Tibial artery (tissue), 4 donors: ENCODE results near the gene HUWE1.

Experiments used
- DNase-seq, 2 donors: peaks; one replicate each; pipeline ENCODE4 v3.0.0-alpha.2; 2019
- H3K27ac ChIP-seq, 2 donors: fragments of 200-600 bp; sonication (generic) in 1 of 2; 1 replicate in 1 of 2; 2 replicates in 1 of 2; pipeline ENCODE4 v1.5.1; 2018 to 2019; ENCODE audit warnings: mild to moderate bottlenecking in 1 of 2
- H3K27me3 ChIP-seq, 2 donors: fragments of 200-600 bp; sonication (generic) in 1 of 2; one replicate each; pipeline versions ENCODE4 v1.5.1 to v1.6.0; 2016 to 2019
- H3K36me3 ChIP-seq, 3 donors: fragments of 200-600 bp; sonication (generic) in 2 of 3; one replicate each; pipeline ENCODE4 v1.5.1; 2016 to 2019; ENCODE audit warnings: mild to moderate bottlenecking in 2 of 3
- H3K4me1 ChIP-seq, 4 donors: fragments of 200-600 bp; sonication (generic) in 2 of 4; 1 replicate in 3 of 4; 2 replicates in 1 of 4; pipeline ENCODE4 v1.5.1; 2016 to 2019
- H3K4me3 ChIP-seq, 2 donors: fragments of 200-600 bp; sonication (generic) in 1 of 2; 1 replicate in 1 of 2; 2 replicates in 1 of 2; pipeline ENCODE4 v1.5.1; 2018 to 2019; ENCODE audit warnings: mild to moderate bottlenecking in 2 of 2
- H3K9me3 ChIP-seq, 3 donors: fragments of 200-600 bp; sonication (generic) in 1 of 3; one replicate each; pipeline ENCODE4 v1.5.1; 2016 to 2019
- intact Hi-C: fragments of 100-400 bp; cut with DNase I; formaldehyde crosslinking; loops from one replicate; pipeline ENCODE4 v1.15.0; 2023; ENCODE audit warnings: low total_unique reads
- TF ChIP-seq, protein P1 (sequence below), 2 experiments: fragments of 200-600 bp in 1 of 2; fragments of 450-650 bp in 1 of 2; IDR thresholded peaks; one replicate each; pipeline ENCODE4 v1.5.1; 2017 to 2019; ENCODE audit warnings: antibody characterized with exemption in 2 of 2, mild to moderate bottlenecking in 1 of 2, moderate library complexity in 1 of 2

The HUWE1 gene

DNA sequence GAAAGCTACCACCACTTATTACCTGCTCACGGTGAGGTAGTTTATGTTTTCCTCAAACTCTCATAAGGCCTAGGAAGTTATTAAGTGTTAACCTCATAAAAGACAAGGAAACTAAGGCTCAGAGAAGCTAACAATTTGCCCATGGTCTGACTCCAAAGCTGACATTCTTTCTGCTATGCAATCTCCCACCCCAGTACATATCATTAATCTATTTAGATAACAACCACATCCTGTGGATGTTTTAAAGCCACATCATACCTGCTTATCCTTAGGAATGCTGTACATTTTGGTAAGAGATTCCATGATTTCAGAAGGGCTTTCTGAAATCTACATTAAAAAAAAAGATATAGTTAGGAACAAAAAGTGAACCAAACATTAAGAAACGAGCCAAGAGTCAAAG lies 55.4 kb downstream of the HUWE1 start:
- Histone ChIP-seq H3K9me3 (no peaks in the 10 kb centered on the region), H3K4me1 (no peaks in the 10 kb centered on the region), H3K4me3 (no peak overlapping the region), H3K27ac (no peak overlapping the region), H3K36me3 (peaks cover 33 to 67% (median 37%) of the 10 kb centered on the region in 3 donors), H3K27me3 (no peaks in the 10 kb centered on the region)
- intact Hi-C loops = no loop called here
- no peak for DNase-seq
- TF ChIP-seq, protein P1, sequence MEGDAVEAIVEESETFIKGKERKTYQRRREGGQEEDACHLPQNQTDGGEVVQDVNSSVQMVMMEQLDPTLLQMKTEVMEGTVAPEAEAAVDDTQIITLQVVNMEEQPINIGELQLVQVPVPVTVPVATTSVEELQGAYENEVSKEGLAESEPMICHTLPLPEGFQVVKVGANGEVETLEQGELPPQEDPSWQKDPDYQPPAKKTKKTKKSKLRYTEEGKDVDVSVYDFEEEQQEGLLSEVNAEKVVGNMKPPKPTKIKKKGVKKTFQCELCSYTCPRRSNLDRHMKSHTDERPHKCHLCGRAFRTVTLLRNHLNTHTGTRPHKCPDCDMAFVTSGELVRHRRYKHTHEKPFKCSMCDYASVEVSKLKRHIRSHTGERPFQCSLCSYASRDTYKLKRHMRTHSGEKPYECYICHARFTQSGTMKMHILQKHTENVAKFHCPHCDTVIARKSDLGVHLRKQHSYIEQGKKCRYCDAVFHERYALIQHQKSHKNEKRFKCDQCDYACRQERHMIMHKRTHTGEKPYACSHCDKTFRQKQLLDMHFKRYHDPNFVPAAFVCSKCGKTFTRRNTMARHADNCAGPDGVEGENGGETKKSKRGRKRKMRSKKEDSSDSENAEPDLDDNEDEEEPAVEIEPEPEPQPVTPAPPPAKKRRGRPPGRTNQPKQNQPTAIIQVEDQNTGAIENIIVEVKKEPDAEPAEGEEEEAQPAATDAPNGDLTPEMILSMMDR (IDR thresholded peaks at IDR 0.05) = no peak

DNA sequence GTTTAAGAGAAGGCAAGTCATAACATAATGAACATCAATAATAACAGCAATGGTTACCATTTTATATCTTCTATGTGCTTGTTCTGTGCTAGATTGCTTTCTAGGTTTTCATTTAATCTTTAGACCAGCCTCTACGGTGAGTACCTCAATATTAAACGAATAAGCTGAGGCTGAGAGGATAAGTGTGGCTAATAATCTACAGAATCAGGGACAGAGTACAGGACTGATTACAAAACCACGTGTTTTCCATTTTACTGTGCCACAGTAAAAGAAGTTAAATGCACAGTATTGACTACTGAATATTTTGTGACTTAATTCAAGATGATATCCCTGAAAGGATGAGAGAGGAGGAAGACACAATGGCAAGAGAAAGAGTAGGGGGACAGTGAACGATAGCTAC lies 56.3 kb downstream of the HUWE1 start:
- no peaks in the 10 kb centered on the region for H3K27me3 ChIP-seq
- H3K4me3 ChIP-seq = no peak overlapping the region
- no peaks in the 10 kb centered on the region for H3K4me1 ChIP-seq
- no peaks in the 10 kb centered on the region for H3K9me3 ChIP-seq
- H3K27ac ChIP-seq = no peak overlapping the region
- DNase-seq = no peak
- intact Hi-C loops = no loop called here
- H3K36me3 ChIP-seq = peaks cover 35 to 67% (median 37%) of the 10 kb centered on the region in 3 donors
- TF ChIP-seq, protein P1 (IDR thresholded peaks at IDR 0.05) = no peak

DNA sequence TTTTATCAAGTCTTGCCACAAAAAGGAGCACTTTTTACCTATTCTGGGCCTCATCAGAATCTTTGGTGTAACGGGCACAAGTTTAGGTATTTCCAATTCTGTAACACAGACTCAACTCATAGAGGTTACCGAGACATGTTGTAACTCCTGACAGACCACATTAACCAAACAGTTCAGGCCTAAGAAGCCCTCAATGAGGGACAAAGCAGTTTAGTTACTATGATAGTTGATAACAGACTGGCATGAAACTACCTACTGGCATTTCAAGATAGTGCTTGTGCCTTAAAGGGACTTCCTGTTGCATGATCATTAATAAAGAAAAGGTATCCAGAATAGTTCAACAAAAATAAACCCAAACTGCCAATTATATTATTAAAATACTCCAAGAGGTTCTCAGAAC lies 64.1 kb downstream of the HUWE1 start:
- peaks cover 21 to 44% (median 33%) of the 10 kb centered on the region in 3 donors for H3K36me3 ChIP-seq
- no peaks in the 10 kb centered on the region for H3K9me3 ChIP-seq
- H3K4me3 ChIP-seq = no peak overlapping the region
- no peak for DNase-seq
- intact Hi-C loops = no loop called here
- no peaks in the 10 kb centered on the region for H3K4me1 ChIP-seq
- H3K27me3 ChIP-seq = no peaks in the 10 kb centered on the region
- TF ChIP-seq, protein P1 (IDR thresholded peaks at IDR 0.05) = no peak
- H3K27ac ChIP-seq = no peak overlapping the region

DNA sequence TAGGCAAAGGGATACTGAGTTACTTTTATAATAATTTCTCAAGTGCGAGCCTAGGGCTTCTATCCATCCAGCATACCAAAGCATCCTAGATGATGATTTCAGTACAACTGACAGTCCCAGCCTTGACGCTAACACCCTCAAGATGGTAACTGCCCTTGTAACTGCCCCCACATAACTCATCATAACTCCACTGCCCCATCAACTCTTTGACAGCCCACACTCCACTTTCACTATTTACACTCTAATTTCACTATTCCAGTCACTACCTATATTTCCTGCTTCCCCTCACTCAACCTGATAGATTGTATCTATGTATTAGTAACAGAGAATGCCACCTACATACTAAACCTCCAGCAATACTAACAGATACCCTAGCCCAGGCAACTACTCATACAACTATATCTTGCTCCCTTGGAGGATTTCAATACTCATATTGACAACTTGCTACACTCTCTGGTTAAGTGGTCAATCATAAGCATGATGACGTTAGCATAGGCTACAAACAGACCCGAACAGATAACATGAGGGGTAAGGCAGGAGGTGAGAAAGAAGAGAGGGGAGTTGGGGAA lies 65.0 kb downstream of the HUWE1 start:
- H3K4me1 ChIP-seq = no peaks in the 10 kb centered on the region
- H3K9me3 ChIP-seq = no peaks in the 10 kb centered on the region
- H3K36me3 ChIP-seq = peaks cover 21 to 42% (median 41%) of the 10 kb centered on the region in 3 donors
- no peaks in the 10 kb centered on the region for H3K27me3 ChIP-seq
- DNase-seq = no peak
- intact Hi-C loops = no loop called here
- H3K4me3 ChIP-seq = no peak overlapping the region
- TF ChIP-seq, protein P1 (IDR thresholded peaks at IDR 0.05) = no peak
- no peak overlapping the region for H3K27ac ChIP-seq

DNA sequence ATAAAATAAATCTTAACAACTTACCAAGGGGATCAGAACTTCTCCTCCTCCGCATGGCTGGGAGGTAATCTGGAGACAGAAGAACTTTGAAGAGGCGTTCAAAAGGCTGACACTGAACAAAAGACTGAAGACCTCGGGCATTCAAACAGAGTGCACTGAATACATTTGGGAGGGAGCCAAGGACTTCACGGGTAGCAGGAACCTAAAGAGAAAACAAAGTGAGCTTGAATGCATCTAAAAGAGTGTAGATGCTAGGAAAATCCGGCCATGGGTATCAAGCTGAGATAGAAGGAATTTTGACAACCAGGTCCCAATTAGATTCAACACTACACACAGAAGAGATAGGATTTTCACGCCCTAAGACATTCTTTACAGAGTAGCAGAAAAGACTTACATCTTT lies 69.6 kb downstream of the HUWE1 start:
- no peaks in the 10 kb centered on the region for H3K27me3 ChIP-seq
- TF ChIP-seq, protein P1 (IDR thresholded peaks at IDR 0.05) = no peak
- H3K9me3 ChIP-seq = no peaks in the 10 kb centered on the region
- no peaks in the 10 kb centered on the region for H3K4me1 ChIP-seq
- intact Hi-C loops = loop anchor here (5.0 kb wide), 1 partner anchor 65 kb away; no protein-coding TSS in a partner anchor
- H3K36me3 ChIP-seq = peaks cover 30 to 59% (median 35%) of the 10 kb centered on the region in 3 donors
- H3K4me3 ChIP-seq = no peak overlapping the region
- no peak for DNase-seq
- no peak overlapping the region for H3K27ac ChIP-seq

DNA sequence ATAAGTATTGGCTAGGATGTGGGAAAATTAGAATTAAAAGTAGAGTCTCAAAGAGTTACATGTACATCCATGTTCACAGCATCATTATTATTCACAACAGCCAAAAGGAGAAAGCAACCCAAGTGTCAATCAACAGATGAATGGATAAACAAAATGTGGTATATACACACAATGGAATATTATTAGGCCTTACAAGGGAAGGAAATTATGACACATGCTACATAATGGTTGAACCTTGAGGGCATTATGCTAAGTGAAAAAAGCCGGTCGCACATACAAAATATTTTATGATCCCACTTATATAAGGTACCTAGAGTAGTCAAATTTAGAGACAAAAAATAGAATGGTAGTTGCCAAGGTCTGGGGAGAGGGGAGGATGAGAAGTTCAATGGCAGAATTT lies 80.1 kb downstream of the HUWE1 start:
- H3K27ac ChIP-seq = no peak overlapping the region
- no peaks in the 10 kb centered on the region for H3K9me3 ChIP-seq
- H3K4me3 ChIP-seq = no peak overlapping the region
- TF ChIP-seq, protein P1 (IDR thresholded peaks at IDR 0.05) = no peak
- intact Hi-C loops = no loop called here
- peaks cover 31 to 53% (median 39%) of the 10 kb centered on the region in 3 donors for H3K36me3 ChIP-seq
- no peak for DNase-seq
- H3K27me3 ChIP-seq = no peaks in the 10 kb centered on the region
- no peaks in the 10 kb centered on the region for H3K4me1 ChIP-seq
